Esophagus muscularis mucosa (tissue), 4 donors: ENCODE data around the gene LRRC8E.

ENCODE experiments used
- EP300 ChIP-seq: sonication (generic); formaldehyde crosslinking; IDR thresholded peaks from one replicate; pipeline ENCODE4 v1.6.1; 2017; ENCODE audit warnings: antibody characterized with exemption
- POLR2A ChIP-seq: fragments of 450-650 bp; IDR thresholded peaks from one replicate; pipeline ENCODE4 v1.6.1; 2017; ENCODE audit warnings: antibody characterized with exemption, moderate library complexity, mild to moderate bottlenecking, low read depth
- POLR2AphosphoS5 ChIP-seq, 2 donors: sonication (generic); formaldehyde crosslinking; IDR thresholded peaks; one replicate each; pipeline ENCODE4 v1.6.1; 2017; ENCODE audit warnings: antibody characterized with exemption in 2 of 2
- TF ChIP-seq, protein P1 (sequence below), 3 experiments: fragments of 200-600 bp in 2 of 3; fragments of 450-650 bp in 1 of 3; sonication (generic) in 2 of 3; IDR thresholded peaks; one replicate each; pipeline ENCODE4 v1.5.1; 2017 to 2019; ENCODE audit warnings: antibody characterized with exemption in 3 of 3, mild to moderate bottlenecking in 2 of 3, moderate library complexity in 1 of 3

GRCh38 chr19:7924241-7924640 lies 35.9 kb downstream of the LRRC8E start:
- TF ChIP-seq POLR2A (no peak), EP300 (no peak), POLR2AphosphoS5 (IDR thresholded peaks at IDR 0.05) (no peak)
- TF ChIP-seq, protein P1, sequence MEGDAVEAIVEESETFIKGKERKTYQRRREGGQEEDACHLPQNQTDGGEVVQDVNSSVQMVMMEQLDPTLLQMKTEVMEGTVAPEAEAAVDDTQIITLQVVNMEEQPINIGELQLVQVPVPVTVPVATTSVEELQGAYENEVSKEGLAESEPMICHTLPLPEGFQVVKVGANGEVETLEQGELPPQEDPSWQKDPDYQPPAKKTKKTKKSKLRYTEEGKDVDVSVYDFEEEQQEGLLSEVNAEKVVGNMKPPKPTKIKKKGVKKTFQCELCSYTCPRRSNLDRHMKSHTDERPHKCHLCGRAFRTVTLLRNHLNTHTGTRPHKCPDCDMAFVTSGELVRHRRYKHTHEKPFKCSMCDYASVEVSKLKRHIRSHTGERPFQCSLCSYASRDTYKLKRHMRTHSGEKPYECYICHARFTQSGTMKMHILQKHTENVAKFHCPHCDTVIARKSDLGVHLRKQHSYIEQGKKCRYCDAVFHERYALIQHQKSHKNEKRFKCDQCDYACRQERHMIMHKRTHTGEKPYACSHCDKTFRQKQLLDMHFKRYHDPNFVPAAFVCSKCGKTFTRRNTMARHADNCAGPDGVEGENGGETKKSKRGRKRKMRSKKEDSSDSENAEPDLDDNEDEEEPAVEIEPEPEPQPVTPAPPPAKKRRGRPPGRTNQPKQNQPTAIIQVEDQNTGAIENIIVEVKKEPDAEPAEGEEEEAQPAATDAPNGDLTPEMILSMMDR (IDR thresholded peaks at IDR 0.05) = no peak
